ENCODE measurements around the gene UBE2E1.

Gene UBE2E1

GRCh38 chr3:23920151-23920655, 114.4 kb downstream of the UBE2E1 start:
- peak; percentile 9 for DNase-seq

GRCh38 chr3:23921052-23921511, 115.3 kb downstream of the UBE2E1 start:
- peak; percentile 41 for DNase-seq

GRCh38 chr3:23923786-23924185, 118.0 kb downstream of the UBE2E1 start:
- DNase-seq: peak; percentile 44

- DNase-seq: no peak
Measured at GRCh38 chr3:23926246-23926645, 120.5 kb downstream of the UBE2E1 start.

GRCh38 chr3:23926736-23927135, 121.0 kb downstream of the UBE2E1 start:
- DNase-seq: no peak

- DNase-seq: no peak
Measured at GRCh38 chr3:23928524-23928923, 122.8 kb downstream of the UBE2E1 start.

GRCh38 chr3:23931597-23931996, 125.8 kb downstream of the UBE2E1 start:
- DNase-seq: no peak

- no peak for DNase-seq
Measured at GRCh38 chr3:23932571-23932970, 126.8 kb downstream of the UBE2E1 start.

- no peak for DNase-seq
Measured at GRCh38 chr3:23934253-23934652, 128.5 kb downstream of the UBE2E1 start.

GRCh38 chr3:23937296-23937695, 131.5 kb downstream of the UBE2E1 start:
- no peak for DNase-seq

GRCh38 chr3:23938688-23939087, 132.9 kb downstream of the UBE2E1 start:
- no peak for DNase-seq

- no peak for DNase-seq
Measured at GRCh38 chr3:23940775-23941174, 135.0 kb downstream of the UBE2E1 start.

All from NCI-H82 (cell line).